ENCODE results near the gene KIF26B.

Gene KIF26B

DNA sequence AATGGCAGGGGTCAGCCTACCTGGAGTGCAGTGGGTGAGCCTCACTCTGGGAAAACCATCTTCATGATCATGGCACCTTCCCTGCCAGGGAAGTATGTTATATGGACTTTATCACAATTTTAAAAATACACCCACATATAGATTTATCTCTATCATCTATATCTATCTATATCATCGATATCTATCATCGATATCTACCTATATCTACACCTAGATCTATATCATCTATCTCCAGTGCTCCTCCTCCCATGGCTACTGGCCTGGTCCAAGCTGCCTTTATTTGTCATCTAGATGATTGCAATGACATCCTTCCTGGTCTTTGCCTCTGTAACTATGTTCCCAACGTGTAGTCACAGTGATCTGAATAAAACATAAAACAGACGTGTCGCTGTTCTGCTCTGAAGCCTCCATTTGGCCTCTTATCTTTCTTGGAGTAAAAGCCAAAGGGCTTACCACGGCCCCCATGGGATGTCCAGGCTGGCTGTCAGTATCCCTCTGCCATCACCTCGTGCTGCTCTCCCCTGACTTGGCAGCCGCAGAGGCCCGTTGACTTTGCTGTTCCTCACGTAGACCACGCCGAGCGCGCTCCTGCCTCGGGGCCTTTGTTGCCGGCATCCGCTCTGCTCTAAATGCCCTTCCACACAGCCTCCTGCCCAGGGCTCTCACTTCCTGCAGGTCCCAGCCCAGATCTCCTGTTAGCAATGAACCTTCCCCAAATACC, 20.6 kb upstream of the KIF26B start:
- no peak for DNase-seq

DNA sequence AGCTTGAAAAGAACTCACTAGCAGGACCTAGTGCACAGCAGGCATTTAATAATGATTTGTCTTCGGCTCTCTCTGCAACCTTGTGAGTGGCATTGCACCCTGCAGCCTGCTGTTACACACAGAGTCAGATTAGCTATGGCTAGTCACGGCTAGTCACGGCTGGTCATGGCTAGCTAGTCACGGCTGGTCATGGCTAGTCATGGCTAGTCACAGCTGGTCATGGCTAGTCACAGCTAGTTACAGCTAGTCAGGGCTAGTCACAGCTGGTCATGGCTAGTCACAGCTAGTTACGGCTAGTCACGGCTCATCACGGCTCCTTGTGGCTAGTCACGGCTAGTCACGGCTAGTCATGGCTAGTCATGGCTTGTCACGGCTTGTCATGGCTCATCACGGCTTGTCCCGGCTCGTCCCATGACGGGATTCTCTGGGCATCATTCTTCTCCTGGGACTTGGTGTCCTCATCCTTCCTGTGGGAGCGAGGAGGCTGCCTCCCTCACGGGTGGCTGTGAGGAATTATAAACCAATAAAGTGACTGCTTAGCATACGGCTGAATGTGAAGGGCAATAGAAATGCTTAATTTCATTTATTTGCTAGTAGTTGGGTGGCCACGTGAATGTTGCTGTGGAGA, 12.5 kb upstream of the KIF26B start:
- no peak for DNase-seq

DNA sequence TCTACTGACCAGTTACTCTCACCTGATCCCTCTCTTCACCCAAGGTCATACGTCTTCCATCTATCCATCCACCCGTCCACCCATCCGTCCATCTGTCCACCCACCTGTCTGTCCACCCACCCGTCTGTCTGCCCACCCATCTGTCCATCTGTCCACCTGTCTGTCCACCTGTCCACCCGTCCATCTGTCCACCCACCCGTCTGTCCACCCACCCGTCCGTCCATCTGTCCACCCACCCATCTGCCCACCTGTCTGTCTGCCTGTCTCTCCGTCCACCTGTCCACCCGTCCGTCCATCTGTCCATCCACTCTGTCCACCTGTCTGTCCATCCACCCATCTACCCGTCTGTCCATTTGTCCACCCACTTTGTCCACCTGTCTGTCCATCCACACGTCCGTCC, 11.8 kb upstream of the KIF26B start:
- no peak for DNase-seq

DNA sequence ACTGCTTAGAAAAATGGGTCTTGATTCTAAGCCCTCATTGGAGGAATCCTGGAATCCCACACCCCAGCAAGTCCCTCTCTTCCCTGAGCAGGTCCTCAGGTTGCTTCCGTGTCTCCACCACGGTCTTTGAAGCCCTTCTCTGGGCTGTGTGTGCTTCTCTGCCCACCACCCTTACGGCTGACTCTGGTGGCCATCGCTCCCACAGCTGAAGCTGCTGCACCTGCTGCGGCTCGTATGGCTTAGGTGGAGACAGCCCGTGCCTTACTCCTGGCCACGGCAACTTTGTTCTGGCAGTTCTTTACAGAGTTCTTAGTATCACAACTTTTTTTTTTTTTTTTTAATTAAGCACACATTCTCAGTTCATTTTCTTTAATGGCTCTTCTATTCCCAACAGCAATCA, 10.9 kb upstream of the KIF26B start:
- no peak for DNase-seq

DNA sequence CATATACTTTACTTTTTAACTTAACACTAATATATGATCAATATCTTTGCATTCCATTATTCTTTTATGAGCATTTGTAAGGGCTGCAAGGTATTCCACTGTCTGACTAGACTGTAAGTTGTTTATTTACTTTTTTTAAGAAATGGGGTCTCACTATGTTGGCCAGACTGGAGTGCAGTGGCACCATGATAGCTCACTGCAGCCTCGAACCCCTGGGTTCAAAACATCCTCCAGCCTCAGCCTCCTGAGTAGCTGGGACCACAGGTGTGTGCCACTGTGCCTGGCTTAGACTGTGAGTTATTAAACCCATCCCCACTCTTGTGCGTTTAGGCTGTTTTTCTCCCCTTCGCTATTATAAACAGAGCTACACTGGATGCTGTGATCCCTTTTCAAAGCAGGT, 6.7 kb upstream of the KIF26B start:
- DNase-seq = no peak

DNA sequence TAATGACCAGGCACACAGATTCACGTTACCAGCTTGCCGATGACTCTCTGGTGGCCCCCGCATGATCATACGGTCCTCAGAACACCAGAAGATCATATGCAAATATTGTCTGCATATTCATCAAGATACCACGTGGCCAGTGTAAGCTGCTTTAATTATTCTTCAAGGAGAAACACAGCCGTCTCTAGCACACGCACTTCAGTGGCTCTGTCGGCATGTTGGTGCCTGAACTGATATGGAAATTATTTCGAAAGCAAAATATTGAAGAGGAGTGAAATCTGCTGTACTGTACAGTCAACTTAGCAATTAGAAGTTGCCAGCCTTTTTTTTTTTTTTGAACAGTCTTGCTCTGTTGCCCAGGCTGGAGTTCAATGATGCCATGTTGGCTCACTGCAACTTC, 5.9 kb upstream of the KIF26B start:
- DNase-seq = no peak

DNA sequence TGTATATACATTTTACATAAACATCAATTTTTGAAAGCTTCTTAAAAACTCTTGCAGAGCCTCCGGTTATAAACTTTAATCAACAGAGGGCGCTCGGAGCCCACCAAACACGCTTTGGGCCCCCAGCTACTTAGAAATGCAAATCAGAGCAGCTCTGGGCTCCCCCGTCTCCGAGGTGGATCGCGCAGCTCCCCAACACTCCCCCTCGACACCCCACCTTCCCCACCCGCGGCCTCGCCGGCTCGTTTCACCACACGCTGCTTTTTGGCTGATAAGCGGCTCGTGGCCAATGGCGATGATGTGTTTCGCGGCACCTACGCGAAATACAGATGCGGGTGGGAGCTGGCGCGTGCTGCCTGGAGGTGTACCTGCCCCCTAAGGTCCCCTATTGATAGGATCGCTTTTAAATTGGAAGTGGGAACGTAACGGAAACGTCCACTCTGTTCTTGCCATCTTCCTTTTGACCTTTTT, 1.7 kb upstream of the KIF26B start:
- DNase-seq = peak; percentile 64

DNA sequence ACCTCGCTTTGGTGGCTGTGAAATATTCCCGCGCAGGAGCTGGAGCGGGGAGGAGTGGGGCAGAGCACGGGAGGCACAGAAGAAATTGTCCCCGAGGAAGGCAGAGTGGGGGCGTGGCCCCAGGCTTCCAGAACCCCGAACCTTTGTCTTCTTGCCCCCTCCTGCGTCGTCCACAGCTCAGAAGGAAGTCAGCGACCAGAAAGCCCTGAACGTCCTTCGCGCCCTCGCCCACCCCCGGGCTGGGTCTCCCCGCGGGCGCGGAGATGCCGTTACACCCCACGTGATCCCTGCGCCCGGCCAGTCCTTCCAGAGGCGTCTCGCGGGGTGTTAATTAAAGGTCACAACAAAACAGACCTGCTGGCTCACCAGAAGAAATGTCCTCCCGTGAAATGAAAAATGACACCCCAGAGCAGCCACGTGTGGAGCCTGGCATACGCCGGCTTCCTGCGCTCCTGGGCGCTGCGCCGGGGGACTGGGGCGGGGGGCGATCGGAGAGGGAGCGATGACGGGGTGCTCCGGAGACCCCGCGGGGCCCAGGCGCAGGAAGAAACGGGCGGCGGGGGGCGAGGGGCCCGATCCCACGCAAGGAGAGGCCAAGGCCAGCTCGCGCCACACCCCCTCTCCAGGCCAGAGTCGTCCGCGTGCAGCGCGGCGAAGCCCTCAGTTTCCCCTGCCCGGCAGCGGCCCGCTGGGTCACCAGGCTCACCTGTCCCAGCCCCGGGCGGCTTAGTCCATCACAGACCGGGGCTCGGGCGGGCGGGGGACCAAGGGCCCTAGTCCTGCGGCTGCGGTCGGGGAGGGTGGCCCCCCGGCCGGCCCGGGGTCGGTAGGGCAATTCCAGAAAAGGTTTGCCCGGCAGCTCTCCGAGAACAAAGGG, 995 bp upstream of the KIF26B start:
- no peak for DNase-seq

DNA sequence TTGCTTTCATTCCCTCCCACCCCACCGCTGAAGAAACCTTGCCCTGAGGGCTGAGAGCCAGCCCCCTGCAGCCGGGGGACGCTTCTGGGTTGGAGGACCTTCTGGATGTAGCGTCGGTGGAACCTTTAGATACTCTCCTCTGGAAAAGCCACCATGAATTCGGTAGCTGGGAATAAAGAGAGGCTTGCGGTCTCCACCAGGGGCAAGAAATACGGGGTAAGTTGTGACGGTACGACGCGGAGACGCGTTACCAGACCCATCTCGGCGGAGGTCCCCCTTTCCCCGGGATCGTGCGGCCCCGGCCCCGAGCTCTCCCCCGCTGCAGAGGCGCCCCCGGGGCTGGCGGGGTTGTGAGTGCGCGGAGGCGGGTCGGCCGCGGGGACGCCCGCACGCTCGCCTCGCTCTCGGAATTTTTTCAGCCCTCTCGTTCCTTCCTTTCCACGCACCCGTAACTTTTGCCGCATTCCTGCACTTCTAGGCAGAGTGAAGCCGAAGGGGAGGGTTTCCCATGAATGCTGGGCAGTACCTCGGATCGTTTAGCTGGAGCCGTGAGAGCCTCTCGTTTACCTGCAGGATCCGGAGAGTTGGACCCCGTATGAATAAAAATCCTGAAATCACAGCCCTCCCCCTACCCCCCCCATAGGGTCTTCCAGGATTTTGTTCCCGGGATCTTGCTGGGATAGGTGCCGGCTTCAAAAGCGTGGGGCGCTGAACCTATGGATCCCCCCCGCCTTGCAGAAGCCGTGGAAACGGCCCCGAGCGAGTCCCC, 671 bp downstream of the KIF26B start:
- DNase-seq = peak; percentile 24

DNA sequence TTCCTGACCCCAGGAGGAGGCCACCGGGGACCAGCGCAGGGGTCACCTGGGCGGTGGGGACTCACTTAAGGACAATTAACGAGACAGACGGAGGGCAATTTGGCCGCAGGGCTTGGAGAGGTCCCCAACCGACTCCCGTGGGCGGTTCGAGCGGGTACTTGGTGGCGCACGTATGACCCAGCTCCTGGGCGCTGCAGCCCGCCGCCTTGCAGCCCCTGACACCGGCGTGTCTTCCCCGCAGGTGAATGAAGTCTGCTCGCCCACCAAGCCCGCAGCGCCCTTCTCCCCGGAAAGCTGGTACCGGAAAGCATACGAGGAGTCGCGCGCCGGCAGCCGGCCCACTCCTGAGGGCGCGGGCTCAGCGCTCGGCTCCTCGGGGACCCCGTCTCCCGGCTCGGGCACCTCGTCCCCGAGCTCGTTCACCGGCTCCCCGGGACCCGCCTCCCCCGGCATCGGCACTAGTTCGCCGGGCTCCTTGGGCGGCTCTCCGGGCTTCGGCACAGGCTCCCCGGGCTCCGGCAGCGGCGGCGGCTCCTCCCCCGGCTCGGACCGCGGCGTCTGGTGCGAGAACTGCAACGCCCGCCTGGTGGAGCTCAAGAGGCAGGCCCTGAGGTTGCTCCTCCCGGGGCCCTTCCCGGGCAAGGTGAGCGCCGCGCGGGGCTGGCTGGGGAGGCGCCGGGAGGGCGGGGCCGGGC, 1.4 kb downstream of the KIF26B start:
- peak; percentile 76 for DNase-seq

DNA sequence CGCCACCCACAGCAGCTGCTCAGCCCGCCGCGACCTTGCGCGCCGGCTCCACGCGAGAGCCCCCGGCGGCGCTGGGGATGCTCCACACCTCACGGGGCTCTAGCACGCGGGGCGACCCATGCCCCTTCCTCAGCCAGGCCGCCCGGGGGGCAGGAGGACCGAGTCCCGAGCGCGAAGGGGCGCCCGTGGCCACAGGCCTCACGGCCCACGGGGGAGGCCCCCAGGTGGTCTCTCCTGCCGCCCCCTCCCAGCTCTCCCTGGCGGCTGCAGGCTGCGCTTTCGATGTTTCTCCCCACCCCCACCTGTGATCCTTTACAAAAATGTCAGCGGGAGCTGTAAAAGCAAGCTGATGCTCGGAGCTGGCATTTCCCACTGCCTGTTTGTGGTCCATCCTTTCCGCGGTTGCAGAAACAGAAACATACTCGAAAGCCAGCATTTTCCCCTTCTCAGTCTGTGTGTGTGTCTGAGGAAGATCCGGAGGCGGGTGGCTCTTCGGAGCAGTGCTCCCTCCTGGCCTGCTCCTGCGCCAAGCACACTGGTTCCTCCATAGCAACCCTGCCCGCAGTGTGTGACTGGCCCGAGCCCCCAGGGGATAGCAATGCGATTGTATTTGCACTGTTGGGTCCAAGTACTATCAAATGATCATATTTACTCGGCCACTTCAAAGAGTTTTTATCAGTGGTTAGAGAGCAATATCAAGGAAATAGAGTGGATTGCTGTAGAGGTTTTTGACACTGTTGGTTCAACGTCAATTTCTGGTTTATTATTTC, 2.1 kb downstream of the KIF26B start:
- DNase-seq = no peak

DNA sequence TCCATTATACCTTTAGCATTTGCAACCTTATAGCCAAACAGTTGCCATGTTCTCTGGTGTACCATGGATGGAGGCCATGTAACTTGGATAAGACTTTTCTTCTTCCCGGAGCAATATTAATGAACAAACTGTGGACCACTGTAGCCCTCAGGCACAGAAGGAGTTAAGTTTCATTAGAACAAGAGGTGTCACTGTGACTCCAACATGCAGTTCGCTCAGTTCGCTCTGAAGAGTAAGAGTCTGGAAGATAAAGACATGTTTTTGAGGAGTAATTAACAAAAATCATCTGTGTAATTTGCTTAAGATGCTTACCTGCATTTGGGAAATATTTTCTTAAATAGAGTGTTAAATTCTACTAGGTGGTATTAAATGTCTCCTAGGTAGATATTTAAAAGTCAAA, 4.1 kb downstream of the KIF26B start:
- DNase-seq = no peak

DNA sequence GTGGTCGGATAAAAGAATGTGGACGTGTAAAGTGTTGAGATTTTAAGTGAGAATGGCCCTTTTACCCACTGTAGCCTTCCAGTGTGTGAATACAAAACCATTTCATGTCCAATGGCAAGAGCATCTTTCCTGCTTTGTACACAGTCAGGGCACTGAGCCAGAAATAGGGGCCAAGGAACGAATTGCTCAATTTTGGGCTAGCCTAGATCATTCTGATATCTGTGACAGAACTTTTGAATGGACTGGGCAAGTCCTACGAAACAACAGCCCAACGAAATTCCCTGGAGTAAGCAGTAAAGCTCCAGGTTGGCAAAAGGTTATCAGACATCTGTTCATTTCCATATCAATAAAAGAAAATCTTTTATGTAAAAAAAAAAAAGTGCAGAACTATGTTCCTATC, 5.5 kb downstream of the KIF26B start:
- no peak for DNase-seq

DNA sequence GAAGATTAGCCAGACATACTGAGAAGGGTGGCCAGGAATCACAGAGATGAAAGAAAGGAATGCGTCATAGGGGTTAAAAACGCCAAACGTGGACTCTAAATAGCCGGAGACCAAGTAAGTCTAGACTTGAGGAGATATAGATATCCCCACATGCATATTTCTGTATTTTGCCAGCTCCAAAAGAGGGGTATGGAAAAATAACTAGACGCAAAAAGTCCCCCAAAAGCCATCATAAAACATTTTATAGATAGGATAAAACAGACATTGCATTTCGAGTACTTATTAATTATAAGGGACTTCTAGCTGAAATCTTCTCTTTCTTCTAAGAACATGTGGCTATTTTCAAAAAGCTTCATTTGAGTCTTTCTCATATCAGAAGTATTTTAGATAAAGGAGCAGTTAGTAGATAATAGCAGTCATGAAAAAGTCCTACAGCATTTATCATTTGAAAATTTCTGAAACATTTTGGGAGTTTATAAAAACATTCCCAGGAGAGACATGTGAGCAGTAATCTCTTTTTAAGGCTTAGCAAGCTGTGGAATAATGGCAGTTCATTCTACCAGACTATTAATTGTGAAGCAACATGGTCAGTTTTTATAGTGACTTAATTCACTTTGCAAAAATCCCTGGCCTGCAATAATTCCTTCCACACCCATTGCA, 6.1 kb downstream of the KIF26B start:
- no peak for DNase-seq

DNA sequence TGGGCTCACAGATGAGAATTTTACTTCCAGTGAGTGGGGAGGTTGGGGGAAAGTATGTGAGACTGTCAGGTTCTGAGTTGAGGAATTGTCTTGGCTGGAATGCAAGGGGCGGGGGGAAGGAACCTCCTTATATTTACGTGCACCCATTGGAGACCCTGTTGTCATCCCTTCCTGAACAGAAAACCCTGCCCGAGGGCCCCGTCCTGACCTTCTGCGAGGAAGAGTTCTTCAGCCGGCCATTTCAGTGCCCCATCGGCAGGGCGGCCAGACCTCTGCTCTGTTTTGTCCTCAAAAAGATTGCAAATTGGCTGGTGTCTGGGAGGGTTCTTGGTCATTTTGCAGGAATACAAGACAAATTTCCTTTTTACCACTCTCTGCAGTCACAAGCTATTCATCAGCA, 7.1 kb downstream of the KIF26B start:
- no peak for DNase-seq

DNA sequence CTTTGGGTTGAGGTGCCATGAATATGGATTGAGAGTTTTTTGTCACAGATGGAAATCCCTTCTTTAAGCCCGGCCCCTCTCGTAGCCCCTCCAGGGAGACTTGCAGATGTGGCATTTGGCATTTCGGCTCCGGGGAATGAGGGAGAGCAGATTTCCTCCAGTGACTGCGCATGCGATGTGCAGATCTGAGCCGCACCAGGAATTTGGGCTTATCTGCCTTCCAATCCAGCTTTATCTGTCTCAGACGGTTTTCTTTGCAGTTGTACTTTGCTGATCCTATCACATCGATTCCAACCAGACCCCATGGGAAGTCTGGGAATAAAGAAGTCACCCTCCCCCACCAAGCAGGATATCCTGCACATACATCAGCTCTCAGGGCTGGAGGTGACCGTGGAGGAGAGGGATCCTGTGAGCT, 11.7 kb downstream of the KIF26B start:
- DNase-seq = no peak

DNA sequence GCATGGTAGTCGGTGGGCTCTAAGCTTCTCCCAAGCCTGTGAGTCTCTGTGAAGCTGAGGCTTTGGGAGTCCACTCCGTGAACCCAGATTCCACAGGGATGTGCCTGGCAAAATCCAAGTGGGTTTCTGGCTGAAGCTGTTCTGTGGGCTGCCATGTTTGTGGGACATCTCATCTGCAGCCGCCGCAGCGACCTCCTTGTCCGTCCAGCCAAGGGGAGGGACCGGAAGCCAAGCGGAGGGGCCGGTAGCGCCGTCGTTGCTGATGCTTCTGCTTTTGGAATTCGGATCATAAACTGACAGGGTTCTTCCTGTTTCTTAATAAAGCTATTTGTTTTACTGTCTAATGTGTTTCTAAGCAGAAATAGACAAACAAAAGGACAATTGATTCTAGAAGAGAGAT, 13.3 kb downstream of the KIF26B start:
- no peak for DNase-seq

DNA sequence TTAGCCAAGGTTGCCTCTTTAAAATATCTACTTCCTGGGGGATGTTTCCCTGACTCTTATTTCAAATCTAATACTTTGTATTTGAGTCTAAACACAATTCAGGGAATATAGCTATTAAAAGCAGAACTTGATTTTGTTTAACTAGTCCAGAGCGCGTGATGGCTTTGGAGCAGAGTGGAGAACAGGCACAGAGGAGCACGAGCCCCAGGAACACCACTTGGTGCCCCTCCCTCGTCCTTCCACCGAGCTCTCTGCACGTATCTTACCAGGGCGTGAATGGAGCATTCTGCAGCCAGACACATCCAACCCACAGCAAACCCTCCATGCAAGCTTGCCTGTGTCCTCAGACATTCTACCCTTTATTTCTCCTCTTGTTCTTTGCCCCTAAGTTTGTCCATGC, 14.1 kb downstream of the KIF26B start:
- no peak for DNase-seq

DNA sequence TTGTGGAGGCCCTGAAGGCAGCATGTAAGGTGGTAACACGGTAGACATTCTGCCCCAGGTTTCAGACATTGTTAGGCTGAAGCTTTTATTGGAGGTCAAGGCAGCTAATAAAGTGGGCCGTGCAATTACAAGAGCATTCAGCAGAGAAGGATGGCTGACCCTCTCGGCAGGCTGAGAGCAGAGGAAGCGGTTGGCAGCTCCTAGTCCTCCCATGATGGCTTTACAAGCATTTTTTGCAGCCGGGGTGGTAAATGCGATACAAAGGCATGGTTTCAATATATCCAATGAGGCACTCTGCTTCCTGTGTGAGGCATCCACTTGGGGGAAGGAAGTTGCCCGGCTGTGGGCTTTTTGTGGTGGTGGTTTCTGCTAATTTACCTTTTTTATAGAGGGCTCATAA, 14.6 kb downstream of the KIF26B start:
- no peak for DNase-seq

DNA sequence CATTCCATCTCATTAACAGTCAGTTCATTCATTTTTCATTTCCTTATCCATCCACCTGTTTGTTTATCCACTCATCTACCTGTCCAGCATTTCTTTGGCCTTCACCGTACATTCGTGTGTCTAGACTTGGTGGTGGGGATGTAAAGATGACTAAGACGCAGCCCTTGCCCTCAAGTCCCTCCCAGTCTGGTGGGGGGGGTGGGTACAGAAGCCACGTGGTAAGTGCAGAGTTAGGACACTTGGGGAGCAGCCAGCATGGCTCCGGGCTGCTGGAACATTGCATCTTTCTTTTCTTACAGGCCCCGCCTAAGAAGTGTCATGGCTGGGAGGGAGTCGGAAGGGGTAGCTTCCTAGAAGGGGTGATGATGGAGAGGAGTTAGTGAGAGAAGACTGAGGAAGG, 17.2 kb downstream of the KIF26B start:
- no peak for DNase-seq

DNA sequence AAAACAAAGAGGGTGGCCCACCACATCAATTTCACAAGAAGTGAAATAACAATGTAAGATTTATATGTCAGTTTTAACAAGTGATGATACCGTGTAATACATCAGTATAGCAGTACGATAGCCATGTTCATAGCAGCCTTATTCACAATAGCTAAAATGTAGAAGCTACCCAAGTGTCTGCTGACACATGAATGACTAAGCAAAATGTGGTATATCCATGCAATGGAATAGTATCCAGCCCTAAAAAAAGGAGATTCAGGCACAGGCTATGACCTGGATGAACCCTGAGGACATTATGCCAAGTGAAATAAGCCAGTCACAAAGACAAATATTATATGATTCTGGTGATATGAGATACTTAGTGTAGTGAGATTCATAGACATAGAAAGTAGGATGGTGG, 18.0 kb downstream of the KIF26B start:
- DNase-seq = no peak

Measured in activated CD8-positive, alpha-beta memory T cell treated with anti-CD3 and anti-CD28 coated beads, Interleukin-2, amount 50 U/mL, for 4 hours (primary cell).